Measurements from ENCODE around the gene SHC3.

Gene SHC3

GRCh38 chr9:89001917-89002540 lies 176.6 kb downstream of the SHC3 start:
- no peak for DNase-seq (ENCODE audit: low read depth)

GRCh38 chr9:89000973-89001916 lies 177.4 kb downstream of the SHC3 start:
- DNase-seq (ENCODE audit: low read depth), result peak; percentile 90

- DNase-seq (ENCODE audit: low read depth), result no peak
Measured at GRCh38 chr9:89000371-89000781, 178.2 kb downstream of the SHC3 start.

GRCh38 chr9:88998911-88999310 lies 179.7 kb downstream of the SHC3 start:
- no peak for DNase-seq (ENCODE audit: low read depth)

- no peak for DNase-seq (ENCODE audit: low read depth)
Measured at GRCh38 chr9:88998503-88998902, 180.1 kb downstream of the SHC3 start.

- DNase-seq (ENCODE audit: low read depth), result no peak
Measured at GRCh38 chr9:88997646-88998045, 181.0 kb downstream of the SHC3 start.

- no peak for DNase-seq (ENCODE audit: low read depth)
Measured at GRCh38 chr9:88996921-88997235, 181.7 kb downstream of the SHC3 start.

- DNase-seq (ENCODE audit: low read depth), result no peak
Measured at GRCh38 chr9:88996046-88996920, 182.3 kb downstream of the SHC3 start.

- DNase-seq (ENCODE audit: low read depth), result no peak
Measured at GRCh38 chr9:88995627-88996026, 183.0 kb downstream of the SHC3 start.

GRCh38 chr9:88995200-88995577 lies 183.4 kb downstream of the SHC3 start:
- no peak for DNase-seq (ENCODE audit: low read depth)

- DNase-seq (ENCODE audit: low read depth), result peak; percentile 38
Measured at GRCh38 chr9:88994469-88995199, 184.0 kb downstream of the SHC3 start.

GRCh38 chr9:88993871-88994460 lies 184.7 kb downstream of the SHC3 start:
- no peak for DNase-seq (ENCODE audit: low read depth)

- no peak for DNase-seq (ENCODE audit: low read depth)
Measured at GRCh38 chr9:88993327-88993726, 185.3 kb downstream of the SHC3 start.

GRCh38 chr9:88992556-88992955 lies 186.1 kb downstream of the SHC3 start:
- DNase-seq (ENCODE audit: low read depth), result peak; percentile 30

- peak; percentile 68 for DNase-seq (ENCODE audit: low read depth)
Measured at GRCh38 chr9:88991066-88992034, 187.3 kb downstream of the SHC3 start, which contains the start of gene S1PR3. S1PR3 (plus strand) TSS chr9:88991468; CDS start chr9:89001201, 9,733 bp downstream.

- DNase-seq (ENCODE audit: low read depth), result no peak
Measured at GRCh38 chr9:88990729-88991065, 187.9 kb downstream of the SHC3 start.

- no peak for DNase-seq (ENCODE audit: low read depth)
Measured at GRCh38 chr9:88990041-88990728, 188.4 kb downstream of the SHC3 start.

- DNase-seq (ENCODE audit: low read depth), result peak; percentile 65
Measured at GRCh38 chr9:88988796-88989641, 189.6 kb downstream of the SHC3 start.

GRCh38 chr9:88987661-88988060 lies 191.0 kb downstream of the SHC3 start:
- DNase-seq (ENCODE audit: low read depth), result no peak
